ENCODE results near the gene MYOM3.

The MYOM3 gene

DNA sequence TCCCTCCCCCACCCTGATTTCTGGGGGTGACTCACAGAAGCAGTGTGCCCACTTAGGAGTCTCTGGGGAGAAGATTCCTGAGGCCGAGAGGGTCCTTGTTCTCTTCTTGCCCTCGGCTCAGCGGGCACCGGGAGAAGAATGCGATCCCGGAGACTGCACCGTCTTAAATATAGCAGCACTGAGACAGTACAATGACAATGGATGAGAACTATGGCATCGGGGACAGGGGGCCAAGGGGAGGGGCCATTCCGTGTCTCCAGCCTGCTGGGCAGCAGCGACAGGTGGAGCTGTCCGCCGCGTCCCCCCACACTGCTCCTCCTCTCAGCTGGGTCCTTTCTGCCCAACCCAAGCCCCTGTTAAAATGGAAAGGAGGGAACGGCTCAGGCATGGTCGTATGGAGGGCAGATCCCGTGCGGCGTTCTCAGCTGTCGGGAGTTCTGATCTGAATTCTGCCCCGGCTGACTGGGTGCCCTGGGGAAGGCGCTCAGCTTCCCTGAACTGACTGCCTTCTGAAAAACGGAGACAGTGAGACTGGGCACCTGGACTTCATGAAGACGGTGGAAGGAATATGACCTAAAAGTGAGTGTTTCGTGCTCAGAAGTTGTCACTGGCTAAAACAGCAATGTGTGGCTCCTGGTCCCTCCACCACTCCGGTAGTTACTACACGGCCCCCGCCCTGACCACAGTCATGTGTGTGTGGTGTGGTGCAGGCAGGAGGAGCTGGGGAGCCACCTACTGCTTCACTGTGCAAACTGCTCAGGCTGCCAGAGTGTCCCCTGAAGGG lies at the start of gene MYOM3:
Gene MYOM3 (minus strand): TSS at position 140 of the 784 bp plus-strand sequence. CDS start 3,499 bp downstream, outside the sequence.
- Mint-ChIP-seq H3K4me1 (peaks cover 27% of the 10 kb centered on the region), H3K36me3 (no peaks in the 10 kb centered on the region), H3K27ac (no peak within 1 kb of the TSS), H3K4me3 (no peak within 1 kb of the TSS), H3K9me3 (no peaks in the 10 kb centered on the region)
- DNase-seq (ENCODE audit: low spot score in 2 of 2) (peak; percentile 22 to 65), ATAC-seq (peak; percentile 92)

DNA sequence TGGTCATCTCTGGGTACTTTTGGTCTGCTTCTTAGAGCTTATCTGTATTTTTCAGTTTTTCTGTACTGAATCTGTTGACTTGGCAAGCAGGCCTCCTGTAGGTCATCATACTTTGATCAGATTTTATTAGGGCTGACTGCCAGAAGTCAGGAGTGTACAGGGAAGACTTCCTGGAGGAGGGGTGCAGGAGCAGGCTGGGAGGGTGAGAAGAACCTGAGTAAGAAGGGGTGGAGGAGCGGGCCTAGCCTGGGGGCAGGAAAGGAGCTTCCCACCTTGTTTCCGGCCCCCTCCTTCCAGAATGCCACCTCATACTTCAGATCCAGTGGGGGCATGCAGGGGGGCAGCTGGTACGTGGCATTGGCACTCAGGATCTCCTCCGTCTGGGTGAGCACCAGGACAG lies 49.3 kb upstream of the MYOM3 start:
- H3K27ac Mint-ChIP-seq = peak overlapping the region; percentile 34
- H3K36me3 Mint-ChIP-seq = peaks cover 6% of the 10 kb centered on the region
- H3K9me3 Mint-ChIP-seq = no peaks in the 10 kb centered on the region
- H3K4me3 Mint-ChIP-seq = no peak overlapping the region
- no peak for DNase-seq (ENCODE audit: low spot score in 2 of 2)
- ATAC-seq = no peak
- H3K4me1 Mint-ChIP-seq = no peaks in the 10 kb centered on the region

DNA sequence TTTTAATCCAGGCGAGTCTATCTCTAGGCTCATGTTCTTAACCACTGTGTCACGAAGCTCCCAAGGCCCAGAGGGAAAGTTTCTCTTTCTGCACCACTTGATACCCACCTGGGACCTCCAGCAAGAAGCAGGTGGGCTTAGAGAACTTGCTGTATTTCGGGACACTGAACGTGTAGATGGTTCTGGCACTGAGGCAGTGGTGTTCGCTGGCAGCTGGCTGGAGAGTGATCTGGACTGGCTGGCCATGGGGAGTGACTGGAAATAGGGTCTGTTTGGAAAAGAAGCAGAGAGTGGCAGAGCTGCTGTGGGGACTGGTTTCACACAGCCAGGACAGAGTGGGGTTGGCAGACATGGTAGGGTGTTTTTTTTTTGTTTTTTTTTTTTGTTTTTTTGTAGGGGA lies 47.4 kb upstream of the MYOM3 start:
- Mint-ChIP-seq H3K9me3 (no peaks in the 10 kb centered on the region), H3K36me3 (peaks cover 6% of the 10 kb centered on the region), H3K27ac (no peak overlapping the region), H3K4me3 (no peak overlapping the region), H3K4me1 (no peaks in the 10 kb centered on the region)
- DNase-seq (ENCODE audit: low spot score in 2 of 2) (no peak), ATAC-seq (no peak)

DNA sequence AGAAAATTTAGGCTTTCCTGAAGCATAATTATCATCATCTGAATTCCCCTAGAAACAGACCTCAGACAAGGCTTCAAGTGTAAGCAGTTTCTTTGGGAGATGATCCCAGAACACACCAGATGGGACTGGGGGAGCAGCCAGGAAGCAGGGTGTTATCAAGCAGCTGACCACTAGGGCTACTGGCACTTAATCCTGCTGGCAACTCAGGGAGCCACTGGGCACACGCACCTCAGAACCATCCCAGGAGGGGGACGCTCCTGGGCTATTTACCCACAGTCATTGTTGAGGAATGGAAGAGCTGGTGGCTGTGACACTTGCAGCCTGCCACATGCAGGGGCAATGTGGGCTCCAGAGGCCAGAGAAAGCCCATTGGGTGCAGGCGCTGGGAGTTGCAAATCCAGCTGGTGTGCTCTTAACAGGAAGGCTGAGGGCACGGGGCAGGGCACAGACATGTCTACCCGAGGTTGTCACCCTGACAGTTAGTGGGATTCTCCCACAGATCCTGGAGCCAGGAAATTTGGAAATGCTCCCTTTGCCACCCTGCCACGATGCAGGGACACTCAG lies 46.1 kb upstream of the MYOM3 start:
- DNase-seq (ENCODE audit: low spot score in 2 of 2) (no peak), ATAC-seq (no peak)
- H3K27ac Mint-ChIP-seq = peak overlapping the region; percentile 23
- H3K4me3 Mint-ChIP-seq = no peak overlapping the region
- H3K36me3 Mint-ChIP-seq = peaks cover 6% of the 10 kb centered on the region
- H3K9me3 Mint-ChIP-seq = no peaks in the 10 kb centered on the region
- H3K4me1 Mint-ChIP-seq = no peaks in the 10 kb centered on the region

DNA sequence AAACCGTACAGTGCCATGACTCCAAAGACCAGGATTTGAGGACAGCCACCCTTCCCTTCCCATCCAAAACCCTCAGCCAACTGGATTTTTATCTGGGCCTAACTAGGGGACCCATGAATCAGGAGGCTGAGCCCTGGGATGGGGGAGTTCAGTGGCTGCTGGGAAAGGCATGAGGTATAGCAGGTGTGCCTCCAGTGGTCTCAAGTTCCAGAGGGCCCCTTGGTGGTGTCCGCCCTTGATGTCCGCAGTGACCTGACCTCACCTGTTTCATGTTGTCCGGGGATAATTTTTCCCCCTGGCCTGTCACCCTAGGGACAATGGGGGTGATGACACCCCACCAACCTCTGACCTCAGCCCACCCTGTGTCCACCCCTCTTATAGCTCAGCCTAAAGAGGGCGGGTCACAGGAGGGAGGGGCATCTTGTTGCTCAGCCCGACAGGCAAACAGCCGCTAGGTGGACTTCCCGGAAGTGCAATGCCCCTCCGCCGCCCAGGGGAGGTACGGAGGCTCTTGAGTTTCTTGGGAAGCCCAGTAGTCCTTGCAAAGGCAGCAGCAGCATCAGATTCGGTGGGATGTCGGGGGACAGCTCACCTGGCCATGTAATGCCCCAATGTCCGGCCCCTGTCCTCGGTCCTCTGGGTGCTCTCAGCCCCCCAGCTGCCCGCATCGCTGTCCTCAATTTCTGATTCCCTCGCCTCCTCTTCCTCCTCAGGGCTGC lies 44.8 kb upstream of the MYOM3 start:
- ATAC-seq (no peak), DNase-seq (ENCODE audit: low spot score in 2 of 2) (no peak)
- peaks cover 6% of the 10 kb centered on the region for H3K36me3 Mint-ChIP-seq
- H3K9me3 Mint-ChIP-seq = no peaks in the 10 kb centered on the region
- H3K27ac Mint-ChIP-seq = no peak overlapping the region
- H3K4me1 Mint-ChIP-seq = no peaks in the 10 kb centered on the region
- H3K4me3 Mint-ChIP-seq = no peak overlapping the region

DNA sequence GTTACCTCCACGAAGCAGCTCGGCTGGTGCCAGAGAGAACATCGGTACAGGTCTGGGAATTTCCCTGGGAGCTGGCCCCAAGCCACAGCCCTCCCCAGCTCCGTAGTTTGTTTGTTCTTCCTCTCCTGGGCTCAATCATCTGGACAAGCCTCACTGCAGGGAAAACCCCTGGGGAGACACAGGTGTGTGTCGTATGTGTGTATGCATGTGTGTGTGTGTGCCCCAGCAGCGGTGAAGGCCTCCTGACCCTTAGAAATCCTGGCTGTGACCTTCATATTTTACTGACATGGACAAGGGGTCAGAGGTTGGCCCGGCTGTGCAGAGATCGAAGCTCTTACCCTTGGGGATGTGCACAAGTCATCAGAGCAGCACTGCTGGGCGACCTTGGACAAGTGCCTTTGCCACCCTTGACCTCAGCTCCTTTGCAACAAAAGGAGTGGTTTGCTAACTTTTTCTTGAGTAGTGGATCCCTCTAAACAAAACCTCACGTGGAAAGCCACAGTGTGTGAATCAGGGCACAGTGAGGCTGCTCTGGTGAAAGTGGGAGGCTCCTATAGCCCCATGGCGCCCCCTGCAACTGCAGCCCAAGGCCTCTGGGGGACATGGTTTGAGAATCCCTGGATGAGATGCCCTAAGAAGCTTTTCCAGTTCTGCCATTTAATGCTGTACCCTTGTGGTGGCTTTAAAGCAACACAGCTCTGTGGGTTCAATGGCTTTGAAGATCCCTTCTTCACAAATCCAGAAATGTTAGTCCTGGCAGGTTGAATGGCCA lies 43.3 kb upstream of the MYOM3 start:
- H3K4me3 Mint-ChIP-seq = no peak overlapping the region
- peaks cover 7% of the 10 kb centered on the region for H3K4me1 Mint-ChIP-seq
- DNase-seq (ENCODE audit: low spot score in 2 of 2) (no peak), ATAC-seq (no peak)
- H3K36me3 Mint-ChIP-seq = peaks cover 6% of the 10 kb centered on the region
- H3K9me3 Mint-ChIP-seq = no peaks in the 10 kb centered on the region
- no peak overlapping the region for H3K27ac Mint-ChIP-seq

DNA sequence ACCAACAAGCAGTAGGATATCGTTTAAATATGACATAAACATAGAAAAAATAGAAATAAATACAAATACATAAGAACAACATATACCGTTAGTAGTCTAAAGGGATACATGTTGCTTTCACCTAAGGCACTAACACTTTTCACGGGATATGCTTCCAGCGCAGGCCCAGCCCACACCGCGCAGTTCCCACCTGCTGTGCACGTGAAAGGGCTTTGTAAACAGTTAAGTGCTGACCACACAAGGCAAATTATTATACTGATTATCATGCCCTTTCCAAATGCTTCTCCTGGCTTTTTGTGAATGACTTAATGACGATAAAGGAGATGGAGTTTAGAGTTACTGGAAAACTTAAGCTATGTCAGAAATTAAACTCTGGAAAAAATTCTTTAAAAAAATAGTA lies 42.3 kb upstream of the MYOM3 start:
- peaks cover 13% of the 10 kb centered on the region for H3K4me1 Mint-ChIP-seq
- DNase-seq (ENCODE audit: low spot score in 2 of 2) = no peak
- H3K9me3 Mint-ChIP-seq = no peaks in the 10 kb centered on the region
- peaks cover under 1% of the 10 kb centered on the region for H3K36me3 Mint-ChIP-seq
- no peak for ATAC-seq
- no peak overlapping the region for H3K4me3 Mint-ChIP-seq
- H3K27ac Mint-ChIP-seq = no peak overlapping the region

DNA sequence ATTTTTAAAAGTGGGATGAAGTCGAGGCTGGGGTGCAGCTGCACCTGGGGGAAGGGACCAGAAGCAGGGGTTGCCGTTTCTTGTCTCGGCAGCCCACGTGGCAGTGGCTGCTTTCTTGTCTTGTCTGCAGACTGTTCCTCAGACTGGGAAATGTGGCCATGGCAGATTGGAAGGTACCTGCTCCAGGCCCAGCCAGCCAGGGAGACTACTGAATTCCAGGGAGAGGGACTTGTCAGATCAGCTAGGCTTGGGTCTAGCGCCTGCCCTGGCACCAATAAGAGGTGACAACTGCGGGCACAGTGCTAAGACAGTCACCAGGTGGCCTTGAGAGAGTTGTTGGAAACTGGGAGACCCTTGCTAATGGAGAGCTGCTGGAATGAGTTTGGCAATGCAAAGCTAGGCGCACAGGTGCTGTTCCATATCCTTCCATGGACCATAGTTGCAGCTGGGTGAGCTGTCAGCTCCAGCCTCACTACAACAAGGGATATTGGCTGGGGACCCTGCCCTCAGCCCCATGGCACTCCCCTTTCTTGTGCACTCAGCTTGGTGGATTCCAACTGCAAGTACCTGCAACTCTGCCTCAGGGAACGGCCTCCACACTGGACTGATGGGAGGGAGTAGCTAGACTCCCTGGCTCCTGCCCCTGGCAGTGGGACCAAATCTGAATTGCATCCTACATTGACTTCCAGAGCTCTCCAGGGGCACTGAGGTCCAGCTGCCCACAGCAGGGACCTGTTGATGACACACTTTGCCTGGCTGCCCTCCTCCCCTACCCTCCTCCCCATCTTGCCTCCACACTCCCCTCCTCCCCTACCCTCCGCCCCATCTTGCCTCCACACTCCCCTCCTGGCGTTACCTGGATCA lies 40.9 kb upstream of the MYOM3 start:
- Mint-ChIP-seq H3K4me3 (no peak overlapping the region), H3K4me1 (peaks cover 13% of the 10 kb centered on the region), H3K36me3 (no peaks in the 10 kb centered on the region), H3K27ac (no peak overlapping the region), H3K9me3 (no peaks in the 10 kb centered on the region)
- no peak for DNase-seq (ENCODE audit: low spot score in 2 of 2)
- ATAC-seq = no peak

DNA sequence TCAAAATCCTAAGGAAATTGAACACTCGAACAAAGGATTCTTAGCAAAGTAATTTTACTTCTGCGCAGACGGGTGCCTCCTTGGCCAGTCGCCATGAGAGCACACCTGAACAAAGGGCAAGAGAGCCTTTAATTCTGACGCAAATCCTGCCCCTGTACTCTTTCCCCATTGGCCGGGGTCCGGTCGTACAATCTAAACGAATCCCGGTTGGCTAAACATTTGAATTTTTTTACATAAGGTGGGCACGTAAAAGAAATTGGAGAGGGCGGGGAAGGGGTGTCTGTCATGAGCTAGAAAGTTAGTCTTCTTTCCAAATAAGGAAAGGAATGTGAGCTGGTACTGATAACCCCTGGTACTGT lies 39.2 kb upstream of the MYOM3 start:
- Mint-ChIP-seq H3K36me3 (no peaks in the 10 kb centered on the region), H3K27ac (no peak overlapping the region), H3K4me3 (peak overlapping the region; percentile 71), H3K9me3 (no peaks in the 10 kb centered on the region), H3K4me1 (peaks cover 13% of the 10 kb centered on the region)
- DNase-seq (ENCODE audit: low spot score in 2 of 2) = no peak
- no peak for ATAC-seq

DNA sequence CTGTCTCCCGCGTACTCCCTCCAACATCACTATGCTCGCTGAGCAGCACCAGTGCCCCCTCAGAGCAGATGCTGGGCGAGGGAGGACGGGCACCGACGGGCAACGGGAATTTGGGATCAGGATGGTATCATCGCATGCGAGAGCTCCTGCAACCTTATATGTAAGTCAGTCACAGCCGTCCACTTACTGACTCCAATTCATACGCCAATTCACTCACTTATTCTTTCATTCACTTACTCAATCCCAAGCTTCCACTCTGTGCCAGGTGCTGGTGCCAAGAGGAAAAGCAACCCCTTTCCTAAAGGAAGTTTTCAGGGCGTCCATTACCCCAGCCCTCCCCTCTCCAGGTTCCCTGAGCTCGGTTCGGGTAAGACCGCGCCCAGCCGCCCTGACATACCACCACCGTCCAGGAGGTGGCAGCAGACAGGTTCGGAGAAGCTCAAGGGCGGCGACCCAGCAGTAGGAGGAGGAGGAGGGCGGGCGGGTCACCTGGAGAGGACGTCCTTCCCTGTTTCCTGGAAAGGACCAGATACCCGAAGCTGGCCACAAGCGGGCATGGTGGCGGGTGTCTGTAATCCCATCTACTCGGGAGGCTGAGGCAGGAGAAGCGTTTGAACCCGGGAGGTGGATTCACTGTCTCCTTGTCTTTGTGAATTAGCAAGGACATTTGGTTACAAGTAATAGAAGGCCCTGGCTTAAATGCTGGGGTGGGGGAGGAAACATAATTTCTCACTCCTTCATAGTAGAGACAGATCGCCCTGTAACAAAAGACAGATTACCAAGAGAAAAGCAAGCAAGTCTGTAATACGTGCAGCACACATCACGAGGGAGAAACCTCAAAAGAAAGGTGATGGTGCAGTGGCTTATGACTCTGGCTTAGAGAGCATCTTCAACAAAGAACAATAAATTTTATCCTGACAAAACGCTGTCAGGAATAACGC lies 38.6 kb upstream of the MYOM3 start:
- peaks cover 13% of the 10 kb centered on the region for H3K4me1 Mint-ChIP-seq
- H3K27ac Mint-ChIP-seq = peak overlapping the region; percentile 65
- peak overlapping the region; percentile 71 for H3K4me3 Mint-ChIP-seq

DNA sequence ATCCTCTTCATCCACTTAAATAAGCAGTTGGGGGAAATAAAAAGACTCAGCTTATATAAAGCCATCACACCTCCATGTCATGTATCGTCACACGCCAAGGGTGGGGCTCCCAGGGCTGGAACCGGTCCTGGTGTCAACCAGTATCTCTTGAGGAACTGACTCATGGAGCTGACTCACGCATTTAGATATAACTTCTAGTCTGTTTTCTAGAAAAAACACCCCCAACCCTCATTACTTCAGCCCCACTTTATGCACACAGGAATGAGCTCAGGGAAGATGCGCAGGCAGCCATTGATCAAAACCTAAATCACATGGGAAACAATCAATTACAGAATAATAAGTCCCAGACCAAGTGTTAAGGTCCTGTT lies 37.9 kb upstream of the MYOM3 start:
- Mint-ChIP-seq H3K27ac (no peak overlapping the region), H3K4me1 (peaks cover 13% of the 10 kb centered on the region), H3K9me3 (no peaks in the 10 kb centered on the region), H3K36me3 (no peaks in the 10 kb centered on the region), H3K4me3 (peak overlapping the region; percentile 71)
- DNase-seq (ENCODE audit: low spot score in 2 of 2) = peak; percentile 20 to 56
- ATAC-seq = peak; percentile 91

More for the DNA sequence above, 38.6 kb upstream of the MYOM3 start:
- DNase-seq (ENCODE audit: low spot score in 2 of 2) = peak; percentile 95 to 96
- Mint-ChIP-seq H3K9me3 (no peaks in the 10 kb centered on the region), H3K36me3 (no peaks in the 10 kb centered on the region)
- peak; percentile 90 for ATAC-seq

DNA sequence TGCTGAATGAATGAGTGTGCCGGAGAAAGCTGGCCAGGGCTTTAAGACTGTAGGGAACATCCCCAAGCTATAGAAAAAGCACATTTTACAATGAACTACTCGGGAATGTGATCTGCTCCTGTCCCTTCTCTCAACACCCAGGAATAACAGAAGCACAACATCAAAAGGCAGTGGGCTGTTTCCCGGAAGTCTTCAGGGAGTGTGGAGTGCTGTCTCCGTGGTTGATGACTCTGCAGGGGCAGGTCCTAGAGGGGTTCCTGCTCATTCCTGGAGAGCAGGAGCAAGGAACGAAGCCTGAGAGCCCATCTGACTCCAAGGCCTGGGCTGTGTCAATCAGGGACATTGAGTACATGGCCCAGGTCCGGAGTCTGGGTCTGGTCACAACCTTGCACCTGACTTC lies 35.9 kb upstream of the MYOM3 start:
- Mint-ChIP-seq H3K36me3 (no peaks in the 10 kb centered on the region), H3K9me3 (no peaks in the 10 kb centered on the region), H3K4me3 (no peak overlapping the region), H3K27ac (no peak overlapping the region), H3K4me1 (peaks cover 13% of the 10 kb centered on the region)
- no peak for ATAC-seq
- DNase-seq (ENCODE audit: low spot score in 2 of 2) = no peak

DNA sequence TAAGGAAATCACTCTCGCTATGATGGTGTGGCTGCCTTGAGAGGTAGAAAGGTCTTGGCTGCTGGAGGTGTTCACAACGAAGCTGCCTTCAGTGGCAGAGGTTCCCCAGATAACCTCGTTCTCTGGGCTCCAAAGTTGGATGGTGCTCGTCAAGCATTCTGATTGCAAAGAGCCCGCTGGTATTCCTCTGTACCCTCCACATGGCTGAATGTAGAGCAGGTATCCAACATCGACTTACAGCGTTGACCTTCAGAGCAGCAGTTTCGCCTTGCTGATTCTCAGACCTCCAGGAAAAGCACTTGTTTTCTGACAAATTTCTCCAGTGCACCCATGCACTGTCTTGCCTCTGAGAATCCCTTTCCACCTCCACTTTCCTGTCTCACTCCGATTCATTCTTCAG lies 35.3 kb upstream of the MYOM3 start:
- ATAC-seq = no peak
- H3K4me3 Mint-ChIP-seq = no peak overlapping the region
- peaks cover 13% of the 10 kb centered on the region for H3K4me1 Mint-ChIP-seq
- DNase-seq (ENCODE audit: low spot score in 2 of 2) = no peak
- H3K9me3 Mint-ChIP-seq = no peaks in the 10 kb centered on the region
- no peaks in the 10 kb centered on the region for H3K36me3 Mint-ChIP-seq
- no peak overlapping the region for H3K27ac Mint-ChIP-seq
